A549 (cell line): ENCODE results near the gene CDCA3. TPM values are rescaled to one million over a fixed set of nuclear protein-coding genes. Genes with fewer than 3 reads are reported as not detected.

Source experiments
- ATAC-seq, 2 experiments: fragments of 200-7000 bp in 1 of 2; fragments of >200 bp in 1 of 2; cut with Nextera tagmentation in 1 of 2; cut with Tn5 transposase in 1 of 2; 3 replicates each; pipeline versions ENCODE4 v1.8.0 to v1.9.1; 2018 to 2020; ENCODE audit warnings: mild to moderate bottlenecking in 1 of 2, moderate library complexity in 1 of 2
- CTCF ChIA-PET: fragments of 300-600 bp; sonication (Branson Sonifier 250); formaldehyde crosslinking; extraction: SDS; loops from one replicate; lab custom pipeline; 2021; ENCODE audit warnings: antibody characterized with exemption, inconsistent platforms; lab: Yijun Ruan, JAX
- POLR2A ChIA-PET: fragments of 350-600 bp; formaldehyde crosslinking; extraction: SDS; loops from one replicate; lab custom pipeline; 2021; ENCODE audit warnings: antibody characterized with exemption, inconsistent platforms; lab: Yijun Ruan, JAX
- DNase-seq, 2 experiments: peaks; one replicate each; pipeline versions ENCODE4 v3.0.0 to v3.0.0-alpha.2; 2011 to 2016; ENCODE audit warnings: low read depth in 1 of 2, low spot score in 1 of 2
- FAIRE-seq: peaks from 2 replicates; lab custom pipeline; 2011; peaks lifted over from hg19 to GRCh38; lab: Jason Lieb, UNC
- H3K27ac ChIP-seq, 2 experiments: fragments of >200 bp; sonication (Bioruptor Twin); formaldehyde crosslinking; 3 replicates each; pipeline ENCODE4 v1.5.1; 2016 to 2017
- H3K4me1 ChIP-seq: fragments of >200 bp; sonication (Bioruptor Twin); formaldehyde crosslinking; 3 replicates; pipeline ENCODE4 v1.6.1; 2016
- H3K4me2 ChIP-seq: fragments of >200 bp; sonication (Bioruptor Twin); formaldehyde crosslinking; 3 replicates; pipeline ENCODE4 v1.6.1; 2016
- H3K4me3 ChIP-seq: fragments of >200 bp; sonication (Bioruptor Twin); formaldehyde crosslinking; 3 replicates; pipeline ENCODE4 v1.5.1; 2016
- H3K9me3 ChIP-seq: fragments of >200 bp; sonication (Bioruptor Twin); formaldehyde crosslinking; 3 replicates; pipeline ENCODE4 v1.6.1; 2016
- BHLHE40 ChIP-seq: IDR thresholded peaks from 2 replicates; pipeline ENCODE4 v1.6.1; 2012; ENCODE audit warnings: low read depth, low read length, inconsistent platforms
- CBX2 ChIP-seq: fragments of 200-600 bp; sonication (generic); IDR thresholded peaks from 2 replicates; pipeline ENCODE4 v1.6.1; 2016; ENCODE audit warnings: low read depth, mild to moderate bottlenecking, borderline replicate concordance
- CEBPB ChIP-seq, 2 experiments: fragments of >200 bp in 1 of 2; sonication (Bioruptor Twin) in 1 of 2; formaldehyde crosslinking in 1 of 2; IDR thresholded peaks; 2 replicates each; pipeline ENCODE4 v1.6.1; 2012 to 2016
- EHMT2 ChIP-seq: fragments of 200-600 bp; sonication (generic); IDR thresholded peaks from 2 replicates; pipeline ENCODE4 v1.6.1; 2016; ENCODE audit warnings: antibody characterized with exemption, low read depth, mild to moderate bottlenecking, moderate library complexity
- ELK1 ChIP-seq: fragments of 150-350 bp; IDR thresholded peaks from 2 replicates; pipeline ENCODE4 v1.6.1; 2014; ENCODE audit warnings: low read depth, mild to moderate bottlenecking, low read length
- EP300 ChIP-seq, 2 experiments: fragments of >200 bp; sonication (Bioruptor Twin); formaldehyde crosslinking; IDR thresholded peaks; 2 replicates in 1 of 2; 3 replicates in 1 of 2; pipeline ENCODE4 v1.6.1; 2016 to 2017
- ESRRA ChIP-seq: fragments of 150-350 bp; IDR thresholded peaks from 2 replicates; pipeline ENCODE4 v1.6.1; 2014; ENCODE audit warnings: mild to moderate bottlenecking, low read length, borderline replicate concordance
- FOSL2 ChIP-seq, 2 experiments: fragments of 450-650 bp in 1 of 2; fragments of >200 bp in 1 of 2; sonication (Bioruptor Twin) in 1 of 2; formaldehyde crosslinking; IDR thresholded peaks; 2 replicates each; pipeline versions ENCODE4 v1.5.0 to v1.6.1; 2016 to 2020; ENCODE audit warnings: mild to moderate bottlenecking in 1 of 2, moderate library complexity in 1 of 2
- GATA3 ChIP-seq: IDR thresholded peaks from 2 replicates; pipeline ENCODE4 v1.6.1; 2012; ENCODE audit warnings: borderline replicate concordance
- HDAC2 ChIP-seq: fragments of 200-600 bp; sonication (generic); IDR thresholded peaks from 2 replicates; pipeline ENCODE4 v1.6.1; 2016
- HES2 ChIP-seq: fragments of >200 bp; sonication (Bioruptor Twin); formaldehyde crosslinking; IDR thresholded peaks from 2 replicates; pipeline ENCODE4 v1.6.1; 2016
- HEYL ChIP-seq: fragments of 250-450 bp; sonication (Bioruptor Pico); IDR thresholded peaks from 2 replicates; pipeline ENCODE4 v1.8.0; 2021; ENCODE audit warnings: mild to moderate bottlenecking, moderate library complexity
- HOXB13 ChIP-seq: fragments of 250-450 bp; sonication (Bioruptor Pico); IDR thresholded peaks from 2 replicates; pipeline ENCODE4 v1.5.0; 2020; ENCODE audit warnings: low read depth, mild to moderate bottlenecking, moderate library complexity
- JUN ChIP-seq, 2 experiments: fragments of >200 bp; sonication (Bioruptor Twin); formaldehyde crosslinking; IDR thresholded peaks; 2 replicates in 1 of 2; 3 replicates in 1 of 2; pipeline ENCODE4 v1.6.1; 2016 to 2017
- JUNB ChIP-seq: fragments of >200 bp; sonication (Bioruptor Twin); formaldehyde crosslinking; IDR thresholded peaks from 2 replicates; pipeline ENCODE4 v1.6.1; 2016
- KDM5A ChIP-seq: fragments of 200-600 bp; sonication (generic); IDR thresholded peaks from 2 replicates; pipeline ENCODE4 v1.6.1; 2016; ENCODE audit warnings: antibody characterized with exemption, mild to moderate bottlenecking
- MAZ ChIP-seq: fragments of 150-350 bp; IDR thresholded peaks from 2 replicates; pipeline ENCODE4 v1.6.1; 2014; ENCODE audit warnings: antibody characterized with exemption, low read depth, low read length, borderline replicate concordance
- NFE2L2 ChIP-seq: fragments of 150-350 bp; conservative IDR thresholded peaks from 2 replicates; pipeline ENCODE4 v1.6.1; 2014; ENCODE audit warnings: low read length
- PHF8 ChIP-seq: fragments of 200-600 bp; sonication (generic); IDR thresholded peaks from 2 replicates; pipeline ENCODE4 v1.6.1; 2016; ENCODE audit warnings: low read depth, mild to moderate bottlenecking, antibody characterized with exemption, moderate library complexity, borderline replicate concordance
- POLR2A ChIP-seq: IDR thresholded peaks from 2 replicates; pipeline ENCODE4 v1.6.1; 2012; ENCODE audit warnings: mild to moderate bottlenecking, low read length
- RFX5 ChIP-seq: fragments of 450-650 bp; IDR thresholded peaks from 2 replicates; pipeline ENCODE4 v1.7.1; 2014; ENCODE audit warnings: antibody characterized with exemption, mild to moderate bottlenecking, moderate library complexity
- SMC3 ChIP-seq: fragments of >200 bp; sonication (Bioruptor Twin); formaldehyde crosslinking; IDR thresholded peaks from 3 replicates; pipeline ENCODE4 v1.6.1; 2018; ENCODE audit warnings: inconsistent platforms
- TFCP2L1 ChIP-seq: fragments of 250-450 bp; sonication (Bioruptor Pico); IDR thresholded peaks from 2 replicates; pipeline ENCODE4 v1.5.0; 2021; ENCODE audit warnings: mild to moderate bottlenecking
- TP53 ChIP-seq: fragments of 250-450 bp; sonication (Bioruptor Pico); IDR thresholded peaks from 2 replicates; pipeline ENCODE4 v1.5.0; 2021; ENCODE audit warnings: mild to moderate bottlenecking, moderate library complexity
- ZNF302 ChIP-seq: fragments of 250-450 bp; sonication (Bioruptor Pico); IDR thresholded peaks from 2 replicates; pipeline ENCODE4 v1.9.0; 2021; ENCODE audit warnings: inconsistent platforms, mild to moderate bottlenecking, moderate library complexity
- ZSCAN20 ChIP-seq: fragments of 250-450 bp; sonication (Bioruptor Pico); IDR thresholded peaks from 2 replicates; pipeline ENCODE4 v1.8.0; 2022; ENCODE audit warnings: mild to moderate bottlenecking, moderate library complexity
- WGBS: methylation state at CpG from one replicate; pipeline ENCODE4 v1.1.6; 2017; ENCODE audit errors: missing lambda C conversion rate; 5-methylcytosine and 5-hydroxymethylcytosine counted together
- polyA plus RNA-seq, 4 experiments: library from polyadenylated mRNA; depleted of rRNA in 3 of 4; stranded (reverse); fragments of >200 nt; fragmentation: RNase III in 1 of 4; extraction: RNeasy Plus Mini Kit Qiagen cat#74134 plus additional on column Dnase treatment in 1 of 4; gene quantifications; 2 replicates in 3 of 4; 3 replicates in 1 of 4; pipeline ENCODE4 v1.2.3, GENCODE V29; 2011 to 2017
- TF ChIP-seq, protein P1 (sequence below): fragments of 450-650 bp; IDR thresholded peaks from 2 replicates; pipeline ENCODE4 v1.6.1; 2014; ENCODE audit warnings: antibody characterized with exemption
- TF ChIP-seq, protein P2 (sequence below): fragments of >200 bp; sonication (Bioruptor Twin); formaldehyde crosslinking; IDR thresholded peaks from 3 replicates; pipeline ENCODE4 v1.5.1; 2016

Gene CDCA3
- polyA plus RNA-seq, 2 of the 4 experiments (the other 2 are of a cell fraction) = 57.5 to 80.2 TPM

GRCh38 chr12:6847676-6848075 lies 3.4 kb downstream of the CDCA3 start:
- Histone ChIP-seq H3K27ac (no peak overlapping the region), H3K4me3 (no peak overlapping the region), H3K4me2 (no peak overlapping the region), H3K4me1 (peaks cover 12% of the 10 kb centered on the region), H3K9me3 (no peaks in the 10 kb centered on the region)
- 89% methylated on average over 2 of the region's 2 CpGs for WGBS
- no peak for ATAC-seq
- CTCF ChIA-PET = interaction anchor here (0.8 to 10.1 kb wide), 9 partner anchors 11 to 94 kb away, joined by 3 to 117 read pairs (median 4); partner anchors contain the start of gene MLF2
- POLR2A ChIA-PET = no interaction called here
- DNase-seq = no peak
- TF ChIP-seq, protein P1, sequence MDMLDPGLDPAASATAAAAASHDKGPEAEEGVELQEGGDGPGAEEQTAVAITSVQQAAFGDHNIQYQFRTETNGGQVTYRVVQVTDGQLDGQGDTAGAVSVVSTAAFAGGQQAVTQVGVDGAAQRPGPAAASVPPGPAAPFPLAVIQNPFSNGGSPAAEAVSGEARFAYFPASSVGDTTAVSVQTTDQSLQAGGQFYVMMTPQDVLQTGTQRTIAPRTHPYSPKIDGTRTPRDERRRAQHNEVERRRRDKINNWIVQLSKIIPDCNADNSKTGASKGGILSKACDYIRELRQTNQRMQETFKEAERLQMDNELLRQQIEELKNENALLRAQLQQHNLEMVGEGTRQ = no peak
- TF ChIP-seq TFCP2L1 (CRISPR knock-in tag) = no peak
- TF ChIP-seq RFX5 = no peak
- no peak for TF ChIP-seq HDAC2
- no peak for TF ChIP-seq ELK1
- TF ChIP-seq HES2 = no peak
- no peak for TF ChIP-seq JUN (IDR thresholded peaks at IDR 0.05)
- TF ChIP-seq BHLHE40 = no peak
- TF ChIP-seq KDM5A = no peak
- TF ChIP-seq JUNB = no peak
- TF ChIP-seq CEBPB (IDR thresholded peaks at IDR 0.05) = no peak
- TF ChIP-seq EHMT2 = no peak
- TF ChIP-seq ZNF302 = no peak
- no peak for TF ChIP-seq CBX2
- TF ChIP-seq, protein P2, sequence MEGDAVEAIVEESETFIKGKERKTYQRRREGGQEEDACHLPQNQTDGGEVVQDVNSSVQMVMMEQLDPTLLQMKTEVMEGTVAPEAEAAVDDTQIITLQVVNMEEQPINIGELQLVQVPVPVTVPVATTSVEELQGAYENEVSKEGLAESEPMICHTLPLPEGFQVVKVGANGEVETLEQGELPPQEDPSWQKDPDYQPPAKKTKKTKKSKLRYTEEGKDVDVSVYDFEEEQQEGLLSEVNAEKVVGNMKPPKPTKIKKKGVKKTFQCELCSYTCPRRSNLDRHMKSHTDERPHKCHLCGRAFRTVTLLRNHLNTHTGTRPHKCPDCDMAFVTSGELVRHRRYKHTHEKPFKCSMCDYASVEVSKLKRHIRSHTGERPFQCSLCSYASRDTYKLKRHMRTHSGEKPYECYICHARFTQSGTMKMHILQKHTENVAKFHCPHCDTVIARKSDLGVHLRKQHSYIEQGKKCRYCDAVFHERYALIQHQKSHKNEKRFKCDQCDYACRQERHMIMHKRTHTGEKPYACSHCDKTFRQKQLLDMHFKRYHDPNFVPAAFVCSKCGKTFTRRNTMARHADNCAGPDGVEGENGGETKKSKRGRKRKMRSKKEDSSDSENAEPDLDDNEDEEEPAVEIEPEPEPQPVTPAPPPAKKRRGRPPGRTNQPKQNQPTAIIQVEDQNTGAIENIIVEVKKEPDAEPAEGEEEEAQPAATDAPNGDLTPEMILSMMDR = no peak
- no peak for TF ChIP-seq GATA3
- TF ChIP-seq MAZ = no peak
- no peak for FAIRE-seq

DNA sequence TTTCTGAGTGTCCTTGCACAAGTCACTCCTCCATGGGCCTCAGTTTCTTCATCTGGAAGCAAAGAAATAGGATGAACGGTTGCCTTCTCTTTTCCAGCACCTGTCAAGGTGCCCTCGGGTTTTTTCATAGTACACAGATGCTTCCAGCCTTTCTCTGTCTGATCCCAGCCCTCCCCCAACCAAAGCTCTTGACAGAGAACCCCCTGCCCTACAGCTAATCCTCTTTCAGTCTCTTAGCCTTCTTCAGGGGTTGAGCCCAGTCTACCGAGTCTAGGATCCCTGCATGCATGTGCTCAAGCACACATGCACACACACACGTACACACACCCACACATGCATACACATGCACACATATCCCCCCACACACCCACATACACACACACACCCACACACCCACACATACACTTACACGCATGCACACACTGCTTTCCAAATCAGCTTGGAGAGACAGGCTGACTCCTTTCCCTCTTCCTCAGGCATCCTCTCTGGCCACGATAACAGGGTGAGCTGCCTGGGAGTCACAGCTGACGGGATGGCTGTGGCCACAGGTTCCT lies 4.7 kb downstream of the CDCA3 start:
- DNase-seq = no peak
- POLR2A ChIA-PET = no interaction called here
- H3K4me2 ChIP-seq = no peak overlapping the region
- FAIRE-seq = no peak
- no peak overlapping the region for H3K4me3 ChIP-seq
- H3K4me1 ChIP-seq = peaks cover 12% of the 10 kb centered on the region
- TF ChIP-seq ZSCAN20 (CRISPR knock-in tag) (no peak), POLR2A (no peak), SMC3 (no peak), TP53 (CRISPR knock-in tag) (no peak), GATA3 (no peak), ELK1 (no peak), HOXB13 (CRISPR knock-in tag) (no peak), EP300 (IDR thresholded peaks at IDR 0.05) (no peak), NFE2L2 (no peak), HEYL (no peak), FOSL2 (IDR thresholded peaks at IDR 0.05) (no peak), FOSL2 (CRISPR knock-in tag; IDR thresholded peaks at IDR 0.05) (no peak), PHF8 (no peak), ESRRA (no peak)
- WGBS = 86% methylated on average over 7 of the region's 7 CpGs
- no peak for ATAC-seq
- CTCF ChIA-PET = interaction anchor here (1.0 to 29.8 kb wide), 4 partner anchors 11 to 93 kb away, joined by 3 to 306 read pairs (median 60); partner anchors contain the start of gene MLF2
- no peak overlapping the region for H3K27ac ChIP-seq
- no peaks in the 10 kb centered on the region for H3K9me3 ChIP-seq
